H1 (cell line): Measurements from ENCODE around the gene OSBP. TPM values are rescaled to one million over a fixed set of nuclear protein-coding genes. Genes with fewer than 3 reads are reported as not detected.

Experiments used
- ASH2L ChIP-seq: fragments of 200-600, 300-600 bp; sonication (generic); IDR thresholded peaks from one replicate; pipeline ENCODE4 v1.7.1; 2017; ENCODE audit warnings: low read length
- ATF3 ChIP-seq: IDR thresholded peaks from 2 replicates; pipeline ENCODE4 v1.6.1; 2011; ENCODE audit warnings: low read depth, mild to moderate bottlenecking, low read length; ENCODE audit not compliant: insufficient read depth
- BACH1 ChIP-seq: IDR thresholded peaks from 2 replicates; pipeline ENCODE4 v1.6.1; 2012; ENCODE audit warnings: low read length, improper control_type of control experiment
- CREB1 ChIP-seq: IDR thresholded peaks from 2 replicates; pipeline ENCODE4 v1.6.1; 2012; ENCODE audit warnings: inconsistent platforms
- GTF2F1 ChIP-seq: IDR thresholded peaks from 2 replicates; pipeline ENCODE4 v1.6.1; 2012; ENCODE audit warnings: low read depth, low read length, improper control_type of control experiment, borderline replicate concordance
- MAFK ChIP-seq: IDR thresholded peaks from 2 replicates; pipeline ENCODE4 v1.6.1; 2012; ENCODE audit warnings: low read depth, mild to moderate bottlenecking, improper control_type of control experiment, low read length
- POU5F1 ChIP-seq: IDR thresholded peaks from 2 replicates; pipeline ENCODE4 v1.6.1; 2011; ENCODE audit warnings: low read depth, mild to moderate bottlenecking, low read length, moderate library complexity
- SP1 ChIP-seq: IDR thresholded peaks from 2 replicates; pipeline ENCODE4 v1.6.1; 2011; ENCODE audit warnings: low read depth, low read length
- TCF12 ChIP-seq: IDR thresholded peaks from 2 replicates; pipeline ENCODE4 v1.6.1; 2011; ENCODE audit warnings: low read depth, mild to moderate bottlenecking, low read length
- TEAD4 ChIP-seq: IDR thresholded peaks from 2 replicates; pipeline ENCODE4 v1.6.1; 2012; ENCODE audit warnings: low read depth, low read length, inconsistent platforms, mixed read lengths
- polyA plus RNA-seq, 7 experiments: library from polyadenylated mRNA; depleted of rRNA in 3 of 7; stranded (reverse) in 5 of 7; unstranded in 2 of 7; fragments of >200 nt in 5 of 7; fragments of 200-250 nt in 2 of 7; gene quantifications; 1 replicate in 5 of 7; 2 replicates in 1 of 7; 4 replicates in 1 of 7; pipeline versions ENCODE4 v1.2.1 to v1.2.3, GENCODE V29; 2011 to 2013; ENCODE audit warnings: missing spikeins in 2 of 7, mixed read lengths in 2 of 7
- total RNA-seq: library from RNA; stranded (reverse); fragmentation: NEBNext Ultra II Directional; extraction: Animal tissue kit (Norgen Biotek cat#: 25700); gene quantifications from 2 replicates; pipeline ENCODE4 v1.2.1, GENCODE V29; 2021

OSBP gene
- total and polyA plus RNA-seq, 2 of the 8 experiments (the other 6 are each of a cell fraction or from before 2014, with no cell fraction given): 13.2 to 43.1 TPM

GRCh38 chr11:59556115-59556916 lies 59.3 kb downstream of the OSBP start (continued):
- TF ChIP-seq TEAD4: peak; percentile 92
- TF ChIP-seq POU5F1: peak; percentile 41; the same call in 1 of the 2 replicates
- 0 out of 2 replicates have a peak, but pooled peaks have one; percentile 24 for TF ChIP-seq SP1
- TF ChIP-seq BACH1: 0 out of 2 replicates have a peak, but pooled peaks have one; percentile 7
- peak; percentile 99 for TF ChIP-seq ASH2L
- 0 out of 2 replicates have a peak, but pooled peaks have one; percentile 16 for TF ChIP-seq ATF3
- TF ChIP-seq GTF2F1: no peak
- 0 out of 2 replicates have a peak, but pooled peaks have one; percentile 55 for TF ChIP-seq TCF12
- peak; percentile 76; the same call in 1 of the 2 replicates for TF ChIP-seq MAFK
- no peak for TF ChIP-seq CREB1
